Adipocyte (in vitro differentiated cells): Measurements from ENCODE around the gene DNPH1.

ENCODE experiments used
- DNase-seq: peaks from one replicate; pipeline ENCODE4 v3.0.0-alpha.2; 2015; ENCODE audit warnings: low read depth
- H3K27me3 ChIP-seq: replicated peaks from 2 replicates; pipeline ENCODE4 v1.7.0; 2013; ENCODE audit warnings: mild to moderate bottlenecking, low read length, moderate library complexity; ENCODE audit not compliant: control insufficient read depth, insufficient read depth
- H3K36me3 ChIP-seq: 2 replicates; pipeline ENCODE4 v1.7.0; 2013; ENCODE audit warnings: low read length, mild to moderate bottlenecking, moderate library complexity; ENCODE audit not compliant: control insufficient read depth, insufficient read depth, severe bottlenecking
- H3K4me1 ChIP-seq: 2 replicates; pipeline ENCODE4 v1.7.0; 2013; ENCODE audit warnings: mild to moderate bottlenecking, low read length, moderate library complexity; ENCODE audit not compliant: control insufficient read depth, insufficient read depth
- H3K4me3 ChIP-seq: 2 replicates; pipeline ENCODE4 v1.7.0; 2013; ENCODE audit warnings: mild to moderate bottlenecking, low read length, moderate library complexity
- H3K9ac ChIP-seq: 2 replicates; pipeline ENCODE4 v1.7.0; 2013; ENCODE audit warnings: mild to moderate bottlenecking, low read length, moderate library complexity
- H3K9me3 ChIP-seq: 2 replicates; pipeline ENCODE4 v1.7.0; 2013; ENCODE audit warnings: mild to moderate bottlenecking, low read length, moderate library complexity; ENCODE audit not compliant: control insufficient read depth

DNPH1 gene

GRCh38 chr6:43253401-43253800 lies 24.1 kb upstream of the DNPH1 start:
- DNase-seq = no peak
- Histone ChIP-seq H3K4me1 (no peaks in the 10 kb centered on the region), H3K9ac (no peak overlapping the region), H3K27me3 (peaks cover 53% of the 10 kb centered on the region), H3K4me3 (no peak overlapping the region), H3K36me3 (no peaks in the 10 kb centered on the region), H3K9me3 (no peaks in the 10 kb centered on the region)

- no peak for DNase-seq
Observed at GRCh38 chr6:43250992-43251373, 21.7 kb upstream of the DNPH1 start.

GRCh38 chr6:43248791-43249190 lies 19.5 kb upstream of the DNPH1 start:
- Histone ChIP-seq H3K9me3 (no peaks in the 10 kb centered on the region), H3K9ac (no peak overlapping the region), H3K4me1 (peaks cover 10% of the 10 kb centered on the region), H3K36me3 (no peaks in the 10 kb centered on the region), H3K4me3 (no peak overlapping the region), H3K27me3 (peaks cover 73% of the 10 kb centered on the region)
- no peak for DNase-seq

More at GRCh38 chr6:43250992-43251373, 21.7 kb upstream of the DNPH1 start:
- Histone ChIP-seq H3K4me1 (peaks cover 10% of the 10 kb centered on the region), H3K36me3 (no peaks in the 10 kb centered on the region), H3K9me3 (no peaks in the 10 kb centered on the region), H3K9ac (no peak overlapping the region), H3K4me3 (no peak overlapping the region), H3K27me3 (peaks cover 57% of the 10 kb centered on the region)

GRCh38 chr6:43248101-43248500 lies 18.8 kb upstream of the DNPH1 start:
- Histone ChIP-seq H3K9me3 (no peaks in the 10 kb centered on the region), H3K36me3 (no peaks in the 10 kb centered on the region), H3K4me1 (peaks cover 10% of the 10 kb centered on the region), H3K27me3 (peaks cover 72% of the 10 kb centered on the region), H3K9ac (no peak overlapping the region), H3K4me3 (no peak overlapping the region)
- no peak for DNase-seq

GRCh38 chr6:43247114-43247999 lies 18.1 kb upstream of the DNPH1 start:
- peak overlapping the region; percentile 76 for H3K4me3 ChIP-seq
- H3K27me3 ChIP-seq = peaks cover 77% of the 10 kb centered on the region
- H3K4me1 ChIP-seq = peaks cover 10% of the 10 kb centered on the region
- peak; percentile 67 for DNase-seq
- H3K9me3 ChIP-seq = no peaks in the 10 kb centered on the region
- H3K9ac ChIP-seq = no peak overlapping the region
- no peaks in the 10 kb centered on the region for H3K36me3 ChIP-seq

GRCh38 chr6:43246301-43247113 lies 17.2 kb upstream of the DNPH1 start:
- Histone ChIP-seq H3K9ac (no peak overlapping the region), H3K9me3 (peaks cover 5% of the 10 kb centered on the region), H3K4me1 (peaks cover 10% of the 10 kb centered on the region), H3K36me3 (no peaks in the 10 kb centered on the region), H3K27me3 (peaks cover 78% of the 10 kb centered on the region), H3K4me3 (peak overlapping the region; percentile 76)
- no peak for DNase-seq

- Histone ChIP-seq H3K27me3 (peaks cover 75% of the 10 kb centered on the region), H3K9ac (no peak overlapping the region), H3K36me3 (no peaks in the 10 kb centered on the region), H3K9me3 (peaks cover 27% of the 10 kb centered on the region), H3K4me1 (peaks cover 10% of the 10 kb centered on the region), H3K4me3 (no peak overlapping the region)
- DNase-seq = no peak
Observed at GRCh38 chr6:43243664-43244321, 14.5 kb upstream of the DNPH1 start.

GRCh38 chr6:43242908-43243663 lies 13.8 kb upstream of the DNPH1 start, which contains the start of gene TTBK1:
TSS of gene TTBK1 (plus strand) at chr6:43243481. CDS start at chr6:43246661, 3,180 bp downstream.
- H3K36me3 ChIP-seq = no peaks in the 10 kb centered on the region
- no peak within 1 kb of the TSS for H3K9ac ChIP-seq
- DNase-seq = no peak
- H3K4me3 ChIP-seq = no peak within 1 kb of the TSS
- H3K27me3 ChIP-seq = peaks cover 77% of the 10 kb centered on the region
- H3K4me1 ChIP-seq = peaks cover 10% of the 10 kb centered on the region
- peaks cover 29% of the 10 kb centered on the region for H3K9me3 ChIP-seq

GRCh38 chr6:43241446-43241845 lies 12.2 kb upstream of the DNPH1 start:
- no peak for DNase-seq
- no peak overlapping the region for H3K4me3 ChIP-seq
- H3K4me1 ChIP-seq = no peaks in the 10 kb centered on the region
- H3K36me3 ChIP-seq = no peaks in the 10 kb centered on the region
- H3K9me3 ChIP-seq = peaks cover 33% of the 10 kb centered on the region
- no peak overlapping the region for H3K9ac ChIP-seq
- H3K27me3 ChIP-seq = peaks cover 71% of the 10 kb centered on the region

GRCh38 chr6:43240950-43241349 lies 11.7 kb upstream of the DNPH1 start:
- no peak overlapping the region for H3K4me3 ChIP-seq
- DNase-seq = no peak
- H3K9ac ChIP-seq = no peak overlapping the region
- peaks cover 66% of the 10 kb centered on the region for H3K27me3 ChIP-seq
- no peaks in the 10 kb centered on the region for H3K4me1 ChIP-seq
- H3K36me3 ChIP-seq = no peaks in the 10 kb centered on the region
- peaks cover 33% of the 10 kb centered on the region for H3K9me3 ChIP-seq
